Lower leg skin (tissue), 3 donors: Measurements from ENCODE around the gene STEAP1B.

Experiments
- POLR2A ChIP-seq, 2 donors: fragments of 450-650 bp; IDR thresholded peaks; one replicate each; pipeline ENCODE4 v1.6.1; 2016 to 2017; ENCODE audit warnings: antibody characterized with exemption in 2 of 2, mild to moderate bottlenecking in 1 of 2, moderate library complexity in 1 of 2
- TF ChIP-seq, protein P1 (sequence below), 3 donors: fragments of 450-650 bp; IDR thresholded peaks; one replicate each; pipeline ENCODE4 v1.5.1; 2016; ENCODE audit warnings: antibody characterized with exemption in 3 of 3, mild to moderate bottlenecking in 3 of 3, moderate library complexity in 2 of 3

- no peak for TF ChIP-seq POLR2A (IDR thresholded peaks at IDR 0.05)
- TF ChIP-seq, protein P1, sequence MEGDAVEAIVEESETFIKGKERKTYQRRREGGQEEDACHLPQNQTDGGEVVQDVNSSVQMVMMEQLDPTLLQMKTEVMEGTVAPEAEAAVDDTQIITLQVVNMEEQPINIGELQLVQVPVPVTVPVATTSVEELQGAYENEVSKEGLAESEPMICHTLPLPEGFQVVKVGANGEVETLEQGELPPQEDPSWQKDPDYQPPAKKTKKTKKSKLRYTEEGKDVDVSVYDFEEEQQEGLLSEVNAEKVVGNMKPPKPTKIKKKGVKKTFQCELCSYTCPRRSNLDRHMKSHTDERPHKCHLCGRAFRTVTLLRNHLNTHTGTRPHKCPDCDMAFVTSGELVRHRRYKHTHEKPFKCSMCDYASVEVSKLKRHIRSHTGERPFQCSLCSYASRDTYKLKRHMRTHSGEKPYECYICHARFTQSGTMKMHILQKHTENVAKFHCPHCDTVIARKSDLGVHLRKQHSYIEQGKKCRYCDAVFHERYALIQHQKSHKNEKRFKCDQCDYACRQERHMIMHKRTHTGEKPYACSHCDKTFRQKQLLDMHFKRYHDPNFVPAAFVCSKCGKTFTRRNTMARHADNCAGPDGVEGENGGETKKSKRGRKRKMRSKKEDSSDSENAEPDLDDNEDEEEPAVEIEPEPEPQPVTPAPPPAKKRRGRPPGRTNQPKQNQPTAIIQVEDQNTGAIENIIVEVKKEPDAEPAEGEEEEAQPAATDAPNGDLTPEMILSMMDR (IDR thresholded peaks at IDR 0.05) = no peak
Observed at GRCh38 chr7:22393913-22394729, 105.9 kb downstream of the STEAP1B start.
